Stimulated activated CD8-positive, alpha-beta memory T cell treated with anti-CD3 and anti-CD28 coated beads, Interleukin-4, amount 100 ng/mL, for 48 hours (primary cell): Measurements from ENCODE around the gene AGPAT2.
A peak's percentile ranks its signal among the peaks of the same experiment; 100 is the strongest.
"Not testable (repeated sequence)": the region's sequence is repeated elsewhere in the genome, so short reads cannot be mapped to it uniquely, and the experiment has no call there.

Source experiments
- DNase-seq: peaks from one replicate; pipeline ENCODE4 v3.0.0-alpha.2; 2020

The AGPAT2 gene

DNA sequence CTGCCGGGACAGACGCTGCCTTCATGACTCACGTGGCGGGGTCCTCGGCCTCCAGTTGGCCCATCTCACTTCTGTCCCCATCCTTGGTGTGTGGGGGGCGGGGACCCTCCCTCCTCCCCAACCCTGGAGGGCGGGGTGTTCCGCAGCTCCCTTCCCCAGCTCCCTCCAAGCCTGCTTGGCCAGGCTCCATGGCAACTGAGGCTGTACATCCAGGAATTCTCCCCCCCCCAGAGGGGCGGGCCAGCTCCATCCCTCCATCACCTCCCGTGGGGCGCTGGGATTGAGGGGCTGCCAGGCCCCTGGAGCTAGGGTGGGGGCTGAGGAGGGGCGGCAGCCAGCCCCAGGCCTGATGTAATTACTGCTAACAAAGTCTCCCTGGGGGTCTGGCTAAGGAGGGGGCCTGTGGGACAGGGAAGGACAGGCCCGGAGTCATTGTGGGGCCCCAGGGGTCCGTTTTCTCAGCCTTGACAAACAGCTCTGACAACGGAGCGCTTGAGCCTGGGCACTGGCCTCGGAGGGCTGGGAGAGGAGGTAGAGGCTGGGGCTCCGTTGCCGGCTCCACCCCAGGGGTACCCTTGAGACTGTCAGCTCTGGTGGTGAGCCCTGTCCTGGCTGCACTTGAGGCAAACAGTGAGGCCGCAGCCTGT, 33.1 kb upstream of the AGPAT2 start:
- no peak for DNase-seq

DNA sequence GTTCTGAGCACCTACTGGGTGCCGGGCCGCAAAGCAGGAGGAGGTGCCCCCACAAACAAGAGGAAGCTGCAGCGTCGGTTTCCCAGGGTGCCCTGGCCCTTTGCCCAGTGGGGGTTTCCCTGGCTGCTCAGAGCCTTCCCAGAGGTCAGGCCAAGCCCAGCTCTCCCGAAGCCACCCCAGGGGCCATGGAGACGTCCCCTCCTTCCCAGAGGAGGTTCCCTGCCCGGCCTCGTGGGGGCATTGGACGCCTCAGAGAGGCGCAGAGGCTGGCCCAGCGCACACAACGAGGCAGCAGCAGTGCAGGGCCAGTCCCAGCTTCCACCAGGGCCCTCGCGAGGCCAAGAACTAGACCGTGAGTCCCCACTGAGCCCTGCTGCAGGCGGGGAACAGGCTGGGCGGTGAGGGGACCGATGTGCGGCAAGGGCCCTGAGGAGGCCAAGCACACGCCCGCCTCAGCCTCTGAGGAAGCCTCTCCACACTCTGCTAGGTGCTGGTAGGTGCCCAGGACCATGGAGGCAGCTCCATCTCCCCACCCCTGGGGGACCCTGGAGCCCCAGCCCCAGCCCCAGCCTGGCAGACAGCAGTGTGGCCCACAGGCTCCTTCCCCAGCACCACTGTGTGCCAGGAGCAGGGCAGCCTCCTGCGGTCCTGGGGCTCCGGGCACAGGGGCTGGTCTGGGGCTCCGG, 32.1 kb upstream of the AGPAT2 start:
- DNase-seq = peak; percentile 43

DNA sequence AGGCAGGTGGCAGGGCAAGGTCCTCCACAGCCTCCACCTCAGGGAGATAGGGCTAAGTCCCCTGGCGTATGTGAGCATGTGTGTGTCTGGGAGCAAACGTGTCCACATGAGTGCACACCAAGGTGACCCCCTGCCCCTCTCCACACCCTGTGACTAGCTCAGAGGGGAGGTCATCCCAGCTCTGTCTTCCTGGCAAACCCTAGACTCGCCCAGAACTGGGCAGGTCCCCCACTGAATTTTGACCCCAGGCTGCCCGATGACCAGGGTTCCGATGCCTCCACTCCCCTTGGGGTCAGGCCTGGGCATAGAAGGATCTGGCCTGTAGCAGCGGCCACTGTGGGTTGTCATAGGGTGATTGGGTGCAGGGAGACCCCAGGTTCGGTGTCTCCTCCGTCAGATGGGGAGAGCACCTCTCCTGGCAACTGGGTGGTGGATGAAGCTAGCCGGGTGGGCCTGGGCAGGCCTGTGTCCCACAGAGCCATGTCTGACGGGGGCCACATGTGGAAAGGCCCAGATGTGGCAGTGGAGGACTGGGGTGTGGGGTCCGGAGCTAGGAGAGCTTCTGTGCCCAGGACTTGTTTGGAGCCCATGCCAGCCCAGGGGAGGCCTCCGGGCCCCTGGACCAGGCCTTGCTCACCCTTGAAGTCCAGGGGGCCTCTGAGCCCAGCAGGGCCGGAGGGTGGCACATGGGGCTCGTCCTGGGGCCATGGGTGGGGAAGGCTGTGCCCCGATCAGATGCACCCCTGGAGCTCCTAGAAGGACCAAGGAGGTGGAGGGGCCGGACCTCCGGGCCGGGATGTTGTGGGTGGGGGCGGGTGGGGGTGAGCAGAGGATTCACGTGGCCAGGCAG, 31.3 kb upstream of the AGPAT2 start:
- DNase-seq = no peak

DNA sequence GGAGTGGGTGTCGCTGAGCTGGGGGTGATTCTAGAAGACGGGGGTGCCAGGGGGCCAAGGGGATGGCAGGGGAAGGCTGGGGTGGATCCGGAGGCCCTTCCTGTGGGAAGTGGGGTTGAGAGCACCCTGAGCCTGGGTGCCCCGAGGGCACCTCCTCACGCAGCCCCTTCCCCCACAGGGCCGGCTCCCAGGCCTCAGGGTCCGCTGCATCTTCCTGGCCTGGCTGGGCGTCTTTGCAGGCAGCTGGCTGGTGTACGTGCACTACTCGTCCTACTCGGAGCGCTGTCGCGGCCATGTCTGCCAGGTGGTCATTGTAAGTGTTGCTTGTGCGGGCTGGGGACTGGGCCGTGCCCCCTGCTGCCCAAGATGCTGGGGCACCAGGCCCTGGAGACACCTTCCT, 30.1 kb upstream of the AGPAT2 start:
- DNase-seq = no peak

DNA sequence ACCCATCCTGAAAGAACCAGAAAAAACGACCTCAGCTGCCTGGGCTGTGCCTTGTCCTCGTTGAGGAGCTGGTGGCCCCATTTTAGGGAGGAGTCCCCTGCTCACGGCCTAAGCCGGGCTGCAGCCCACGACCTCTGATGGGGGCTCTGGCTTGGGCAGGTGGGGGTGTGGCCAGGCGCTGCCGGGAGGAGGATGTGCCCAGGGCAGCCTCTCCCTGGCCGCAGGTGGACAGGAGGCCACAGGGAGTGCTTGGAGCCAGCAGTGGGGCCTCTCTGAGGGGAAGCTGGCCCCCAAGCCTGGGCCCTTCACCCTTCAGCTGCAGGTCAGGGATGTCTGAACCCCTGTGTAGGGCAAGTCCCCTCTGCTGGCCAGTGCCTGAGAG, 27.6 kb upstream of the AGPAT2 start:
- DNase-seq = no peak

DNA sequence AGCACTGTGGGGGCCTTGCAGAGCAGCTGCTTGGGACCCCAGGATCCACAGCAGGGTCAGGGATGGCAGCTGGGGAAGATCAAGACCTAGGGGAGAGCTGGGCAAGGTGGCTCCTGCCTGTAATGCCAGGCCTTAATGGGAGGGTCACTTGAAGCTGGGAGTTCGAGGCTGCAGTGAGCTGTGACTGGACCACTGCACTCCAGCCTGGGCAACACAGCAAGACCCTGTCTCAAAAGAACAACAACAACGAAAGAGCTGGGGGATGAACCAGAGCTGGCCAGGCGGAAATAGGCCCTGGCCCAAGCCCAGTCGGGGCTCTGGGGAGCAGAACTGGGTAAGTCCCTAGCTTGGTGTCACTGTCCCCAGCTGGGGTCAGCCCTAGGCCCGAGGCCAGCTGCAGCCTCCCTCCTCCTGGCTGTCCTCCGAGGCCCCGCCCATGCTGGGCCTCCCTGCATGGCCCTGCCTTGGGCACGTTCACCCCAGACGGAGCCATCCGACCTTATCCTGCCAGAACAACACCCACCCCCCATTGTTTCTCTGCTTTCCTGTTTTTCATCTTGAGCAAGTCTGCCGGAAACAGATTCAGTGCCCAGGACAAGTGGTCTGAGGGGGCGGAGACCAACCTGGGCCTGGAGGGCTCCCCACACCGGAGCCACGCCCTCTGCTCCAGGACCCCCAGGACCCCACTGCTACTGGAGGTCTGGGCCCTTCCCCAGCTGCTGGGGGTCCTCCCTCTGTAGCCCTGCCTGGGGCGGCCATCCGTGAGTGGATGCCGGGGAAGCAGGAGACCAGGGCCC, 27.0 kb upstream of the AGPAT2 start:
- no peak for DNase-seq

DNA sequence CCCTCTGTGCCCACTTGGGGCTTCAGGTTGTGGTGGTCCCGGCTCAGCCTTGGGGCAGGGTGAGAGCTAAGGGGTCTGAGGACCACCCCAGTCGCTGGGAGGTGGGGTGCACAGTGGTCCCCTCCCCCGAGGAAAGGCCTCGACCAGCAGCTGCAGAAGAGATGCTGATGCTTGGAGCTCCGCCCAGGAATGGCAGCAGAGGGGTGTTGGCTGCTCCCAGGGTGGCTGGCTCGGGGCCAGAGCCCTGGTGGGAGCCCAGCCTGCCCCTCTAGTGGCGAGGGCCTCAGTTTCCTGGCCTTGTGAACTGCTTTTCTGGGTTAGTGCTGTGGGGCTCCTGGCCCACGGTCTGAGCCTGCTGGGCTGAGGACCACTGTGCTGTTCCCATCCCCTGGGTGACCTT, 26.3 kb upstream of the AGPAT2 start:
- DNase-seq = no peak

DNA sequence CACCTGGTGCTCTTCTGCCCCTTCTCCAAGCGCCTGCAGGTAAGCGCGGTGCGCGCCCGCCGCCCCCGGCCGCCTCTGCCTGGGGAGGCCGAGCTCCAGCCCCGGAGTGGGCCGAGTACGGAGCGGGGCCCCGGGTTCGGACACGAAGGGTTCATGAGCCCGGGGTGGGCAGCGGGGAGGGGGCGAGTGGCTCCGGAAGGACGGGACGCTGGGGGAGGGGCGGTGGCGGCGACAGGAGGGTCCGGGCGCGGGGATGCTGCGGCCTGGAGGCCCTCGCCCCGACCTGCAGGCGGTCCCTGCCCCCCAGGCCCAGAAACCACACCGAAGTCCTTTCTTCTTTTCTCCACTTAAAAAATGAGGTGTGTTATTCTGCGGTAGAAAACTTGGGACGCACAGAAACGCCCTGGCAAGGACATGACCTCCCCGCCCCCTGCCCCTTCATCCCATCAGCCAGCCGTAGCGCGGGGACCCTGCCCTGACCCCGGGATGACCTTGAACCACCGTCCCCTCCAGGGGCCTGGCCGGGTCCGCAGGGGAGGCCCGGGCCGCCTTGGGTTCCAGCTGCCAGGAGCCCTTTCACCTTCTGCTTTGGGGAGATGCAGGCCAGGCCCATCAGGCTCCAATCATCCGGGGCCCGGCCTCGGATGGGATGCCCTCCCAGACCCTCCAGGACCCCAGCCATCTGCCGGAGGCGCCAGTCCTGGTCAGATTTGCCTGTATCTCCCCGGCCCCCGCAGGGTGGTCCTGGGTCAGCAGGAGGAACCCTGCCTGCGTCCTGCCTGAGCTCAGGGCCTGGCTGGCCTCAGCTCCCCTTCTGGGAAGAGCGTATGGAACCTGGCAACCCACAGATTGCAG, 25.7 kb upstream of the AGPAT2 start:
- DNase-seq = no peak

DNA sequence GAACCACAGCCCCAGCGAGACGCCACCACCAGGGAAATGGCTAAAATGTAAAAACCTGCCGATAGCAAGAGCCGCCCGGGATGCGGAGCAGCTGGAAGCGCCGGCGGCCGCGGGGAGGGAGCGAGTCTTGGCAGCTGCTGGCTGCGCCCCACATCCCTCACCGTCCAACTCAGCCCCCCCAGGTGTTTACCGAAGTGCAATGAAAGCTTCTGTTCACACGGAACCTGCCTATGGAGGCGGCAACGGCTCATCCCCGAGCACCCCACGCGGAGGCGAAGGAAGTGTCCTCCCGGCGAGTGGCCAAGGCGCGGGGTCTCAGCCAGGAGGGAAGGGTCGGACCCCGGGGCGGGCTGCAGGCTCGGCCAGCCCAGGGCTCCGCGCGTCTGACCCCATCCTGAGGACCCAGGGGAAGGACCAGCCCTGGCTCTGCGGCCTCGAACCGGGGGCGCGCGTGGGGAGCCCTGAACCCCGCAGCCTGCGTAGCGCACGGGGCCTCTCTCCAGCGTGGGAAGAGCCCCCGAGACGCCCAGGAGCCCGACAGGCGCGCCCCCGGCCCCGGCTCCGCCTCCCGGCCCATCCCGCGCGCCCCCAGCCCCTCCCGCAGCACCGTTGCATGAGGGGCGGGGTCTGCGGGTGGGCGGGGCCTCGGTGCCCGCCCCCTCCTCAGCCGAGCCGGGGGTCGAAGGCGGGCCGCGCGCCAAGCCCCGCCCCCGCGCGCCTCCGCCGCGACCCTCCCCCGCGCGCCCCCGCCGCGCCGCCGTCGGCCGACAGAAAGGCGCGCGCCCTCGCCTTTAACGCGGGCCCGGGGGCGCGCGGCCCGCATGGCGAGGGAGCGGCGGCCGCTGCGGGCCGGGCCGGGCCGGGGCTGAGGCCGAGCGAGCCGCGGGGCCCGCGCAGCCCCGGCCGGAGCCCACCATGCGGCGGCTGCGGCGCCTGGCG, 24.8 kb upstream of the AGPAT2 start, which contains the start of gene DIPK1B:
TSS of gene DIPK1B (plus strand) at position 822 of the 939 bp plus-strand sequence. CDS start at position 916, 94 bp downstream.
- DNase-seq = no peak

DNA sequence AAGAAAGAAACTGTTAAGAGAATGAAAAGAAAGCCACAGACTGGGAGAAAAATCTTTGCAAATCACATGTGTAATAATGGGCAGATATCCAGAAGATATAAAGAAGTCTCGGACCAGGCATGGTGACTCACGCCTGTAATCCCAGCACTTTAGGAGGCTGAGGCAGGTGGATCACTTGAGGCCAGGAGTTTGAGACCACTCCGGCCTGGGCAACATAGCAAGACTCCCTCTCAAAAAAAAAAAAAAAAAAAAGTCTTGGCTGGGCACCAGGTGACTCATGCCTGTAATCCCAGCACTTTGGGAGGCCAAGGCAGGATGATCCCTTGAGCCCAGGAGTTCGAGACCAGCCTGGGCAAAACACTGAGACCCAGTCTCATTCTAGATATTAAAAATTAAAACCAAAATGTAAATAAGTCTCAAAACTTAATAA, 24.0 kb upstream of the AGPAT2 start:
- DNase-seq = not testable (repeated sequence)

DNA sequence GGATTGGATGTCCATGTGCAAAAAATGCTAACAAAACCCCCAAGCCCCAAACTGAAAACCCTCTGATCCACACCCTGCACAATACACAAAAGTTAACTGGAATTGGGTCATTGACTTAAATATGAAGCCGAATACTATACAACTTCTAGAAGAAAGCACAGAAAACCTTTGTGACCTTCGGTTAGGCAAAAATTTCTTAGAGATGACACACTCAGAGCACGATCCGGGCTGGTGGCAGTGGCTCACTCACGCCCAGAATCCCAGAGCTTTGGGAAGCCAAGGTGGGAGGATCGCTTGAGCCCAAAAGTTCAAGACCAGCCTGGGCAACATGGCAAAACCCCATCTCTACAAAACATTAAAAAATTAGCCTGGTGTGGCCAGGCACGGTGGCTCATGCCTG, 23.3 kb upstream of the AGPAT2 start:
- no peak for DNase-seq

DNA sequence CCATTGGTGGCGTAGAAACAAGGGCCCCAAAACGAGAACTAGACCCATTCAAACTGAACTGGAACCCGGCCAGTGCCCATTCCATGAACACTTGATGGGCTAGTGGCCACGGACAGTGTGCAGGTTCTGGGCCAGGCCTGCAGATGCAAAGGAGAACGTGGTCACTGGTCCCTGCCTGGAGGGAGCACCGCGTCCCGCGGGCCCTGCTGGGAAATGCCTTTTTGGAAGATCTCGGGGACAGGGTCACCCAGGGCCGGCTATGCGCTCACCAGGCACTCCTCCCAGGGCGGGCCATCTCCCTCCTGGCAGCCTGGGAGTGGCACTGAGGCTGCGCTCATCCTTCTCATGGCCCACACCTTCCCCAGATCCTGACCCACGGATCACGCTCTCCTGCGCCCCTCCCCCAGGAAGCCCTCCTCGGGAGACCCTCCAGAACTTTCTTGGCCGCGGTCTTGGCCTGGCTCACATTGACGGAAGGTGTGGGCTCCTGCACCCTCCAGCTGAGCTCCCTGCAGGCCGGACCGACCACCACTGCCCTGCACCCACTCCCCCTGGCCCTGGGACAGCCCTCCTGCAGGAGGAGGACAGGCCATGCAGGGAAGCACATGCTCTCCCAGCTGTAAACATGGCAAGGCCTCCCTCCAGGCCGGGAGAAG, 22.3 kb upstream of the AGPAT2 start:
- no peak for DNase-seq

DNA sequence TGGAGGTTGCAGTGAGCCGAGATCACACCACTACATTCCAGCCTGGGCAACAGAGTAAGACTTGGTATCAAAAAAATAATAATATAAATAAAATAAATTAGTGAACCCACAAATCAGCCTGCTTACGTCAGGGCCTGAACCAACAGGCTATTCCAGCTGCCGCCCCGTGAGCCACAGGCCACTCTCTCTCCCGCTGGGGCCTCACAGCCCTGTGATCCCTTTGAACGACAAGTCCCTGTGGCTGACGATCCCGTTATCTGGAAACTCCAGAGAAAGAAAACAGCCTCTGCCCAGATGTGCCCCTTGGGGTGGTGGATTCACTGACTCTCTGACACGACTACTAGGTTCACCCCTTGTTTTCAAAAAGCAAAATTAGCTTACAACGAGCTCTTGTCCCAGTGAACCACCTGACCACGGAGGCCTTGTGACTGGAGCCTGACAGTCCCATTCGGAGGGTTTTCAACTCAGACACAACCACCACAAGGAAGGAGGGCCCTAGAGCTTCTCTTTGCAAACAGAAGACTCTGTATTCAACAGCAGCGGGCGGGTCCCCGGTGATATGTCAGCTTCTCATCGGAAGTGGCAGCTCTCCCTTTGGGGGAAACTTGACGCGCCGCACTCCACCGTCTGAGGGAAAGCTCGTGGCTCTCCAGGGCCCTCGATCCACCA, 20.7 kb upstream of the AGPAT2 start:
- no peak for DNase-seq

DNA sequence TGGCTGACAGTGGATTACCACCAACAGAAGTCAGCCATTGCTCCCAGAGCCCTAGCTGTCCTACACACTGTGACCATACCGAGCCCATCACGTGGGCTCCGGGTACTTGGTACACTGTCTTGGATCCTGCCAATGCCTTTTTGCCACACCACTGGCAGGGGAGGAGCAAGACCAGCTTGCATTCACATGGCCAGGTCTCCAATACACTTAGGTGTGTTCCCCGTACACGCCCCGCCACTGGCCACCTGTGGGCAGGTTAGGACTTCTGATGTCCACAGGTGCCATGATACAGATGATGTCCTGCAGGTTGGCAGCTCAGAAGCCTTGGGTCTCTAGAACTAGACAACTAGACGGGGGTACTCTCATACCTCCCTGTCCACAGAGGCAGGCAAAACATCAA, 19.8 kb upstream of the AGPAT2 start:
- DNase-seq = no peak

DNA sequence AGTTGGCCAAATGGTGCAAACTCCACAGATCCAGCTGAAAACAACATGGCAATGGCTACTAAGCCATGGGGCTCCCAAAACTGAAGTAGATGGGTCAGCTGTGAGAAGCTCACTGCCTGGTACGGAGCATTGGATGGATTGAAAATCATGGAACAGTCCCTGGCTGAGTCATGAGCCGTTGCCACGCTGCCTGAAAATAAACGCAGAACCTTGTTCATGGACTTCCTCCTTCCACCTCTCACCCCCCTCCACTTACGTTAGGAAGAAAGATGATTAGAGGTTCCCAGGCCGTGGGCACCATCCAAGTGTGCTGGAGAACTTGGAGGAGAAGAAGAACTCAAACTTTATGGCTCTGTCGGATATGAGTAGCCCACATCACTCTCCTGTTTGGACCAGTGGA, 18.3 kb upstream of the AGPAT2 start:
- DNase-seq = no peak

DNA sequence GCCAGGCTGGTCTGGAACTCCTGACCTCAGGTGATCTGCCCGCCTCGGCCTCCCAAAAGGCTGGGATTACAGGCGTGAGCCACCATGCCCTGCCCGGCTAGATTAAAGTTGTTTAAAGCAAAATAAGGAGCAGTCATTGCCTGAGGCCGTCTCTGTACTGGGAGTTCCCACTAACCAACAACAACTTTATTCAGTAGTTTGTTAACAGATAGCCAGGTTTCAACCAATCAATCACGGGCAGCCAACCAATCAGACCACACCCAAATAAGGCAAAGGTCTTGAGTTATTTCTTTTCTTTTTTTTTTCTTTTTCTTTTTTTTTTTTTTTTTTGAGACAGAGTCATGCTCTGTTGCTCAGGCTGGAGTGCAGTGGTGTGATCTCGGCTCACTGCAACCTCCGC, 17.5 kb upstream of the AGPAT2 start:
- DNase-seq = not testable (repeated sequence)

DNA sequence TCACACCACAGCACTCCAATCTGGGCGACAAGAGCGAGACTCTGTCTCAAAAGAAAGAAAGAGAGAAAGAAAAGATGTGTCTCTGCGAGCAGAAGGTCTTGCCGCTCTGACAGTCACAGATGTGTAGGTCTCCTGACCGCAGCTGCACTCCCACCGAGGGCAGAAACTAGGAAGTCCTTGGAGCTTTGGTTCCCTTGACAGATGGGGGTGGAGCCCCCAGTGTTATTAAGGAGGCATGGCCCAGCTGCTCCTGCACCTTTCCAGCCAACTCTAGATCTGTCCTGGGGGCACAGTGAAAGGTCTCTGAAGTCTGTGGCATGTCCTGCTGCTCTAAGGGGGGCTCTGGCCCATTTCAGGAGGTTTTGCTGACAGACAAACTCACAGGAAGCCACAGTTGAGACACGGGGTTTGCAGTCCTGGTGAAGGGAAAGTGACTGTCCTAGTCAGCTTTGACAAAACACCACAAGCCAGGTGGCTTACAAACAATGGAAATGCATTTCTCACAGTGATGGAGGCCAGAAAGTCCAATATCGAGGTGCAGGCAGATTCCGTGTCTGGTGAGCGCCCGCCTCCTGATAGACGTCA, 16.1 kb upstream of the AGPAT2 start:
- no peak for DNase-seq

DNA sequence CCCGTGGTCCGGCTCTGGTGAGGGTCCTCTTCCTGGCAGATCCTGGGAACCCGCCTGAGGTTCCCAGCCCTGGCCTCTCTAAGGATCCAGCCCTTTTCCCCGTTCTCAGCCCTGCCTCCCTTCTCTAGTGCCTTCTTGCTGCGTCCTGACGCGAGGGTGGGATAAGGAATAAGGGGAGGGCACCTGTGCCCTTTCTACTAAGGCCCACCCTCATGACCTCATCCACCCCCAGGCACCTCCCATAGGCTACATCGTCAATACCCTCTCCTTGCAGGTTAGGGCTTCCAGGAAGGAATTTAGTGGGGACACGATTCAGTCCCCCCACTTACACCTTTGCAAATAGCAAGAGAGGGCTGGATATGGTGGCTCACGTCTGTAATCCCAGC, 14.4 kb upstream of the AGPAT2 start:
- no peak for DNase-seq

DNA sequence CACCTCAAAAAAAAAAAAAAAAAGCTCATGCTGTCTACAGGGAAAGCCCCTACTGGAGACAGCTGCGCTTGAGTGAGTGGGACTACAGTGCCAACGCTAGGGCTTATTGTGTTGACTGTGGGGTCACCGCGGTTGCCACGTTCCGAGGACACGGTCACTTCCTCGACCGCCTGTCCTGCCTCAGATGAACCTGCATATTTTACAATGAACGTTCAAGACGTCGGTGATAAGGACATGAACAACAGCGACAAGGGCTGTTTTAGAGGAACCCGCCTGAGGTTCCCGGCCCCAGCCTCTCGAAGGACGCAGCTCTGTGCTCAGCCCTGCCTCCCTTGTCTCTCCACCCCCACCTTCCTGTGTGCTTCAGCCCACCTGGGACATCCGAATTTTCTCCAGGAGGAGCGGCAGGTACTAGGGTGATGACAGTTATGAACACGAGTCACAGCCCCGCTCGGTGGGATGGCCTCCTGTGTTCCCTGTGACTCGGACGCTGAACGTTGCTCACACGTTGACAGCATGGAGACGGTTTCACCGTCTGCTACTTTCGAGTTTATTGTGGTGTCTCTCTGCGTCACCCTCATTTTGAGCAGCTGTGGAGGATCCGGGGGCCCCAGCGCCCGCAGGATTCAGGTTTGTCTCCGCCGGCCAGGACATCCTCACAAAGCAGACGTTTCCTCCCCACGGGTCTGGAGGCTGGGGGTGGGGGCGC, 13.9 kb upstream of the AGPAT2 start:
- DNase-seq = peak; percentile 84
